ENCODE data around the gene MAPKBP1.
"Not testable (repeated sequence)": the region's sequence is repeated elsewhere in the genome, so short reads cannot be mapped to it uniquely, and the experiment has no call there.

MAPKBP1 gene

GRCh38 chr15:41774062-41774881 is at the start of gene MAPKBP1:
Gene MAPKBP1, plus strand, starts transcription at chr15:41774484. Its CDS starts 792 bp downstream, at chr15:41775276.
- DNase-seq (ENCODE audit: low read depth in 2 of 2), result peak; percentile 96 to 98

- DNase-seq (ENCODE audit: low read depth in 2 of 2), result no peak
These were observed 47.1 kb upstream of the MAPKBP1 start for GRCh38 chr15:41727143-41727542.

GRCh38 chr15:41728061-41728460 is 46.2 kb upstream of the MAPKBP1 start:
- DNase-seq (ENCODE audit: low read depth in 2 of 2), result not testable (repeated sequence)

- DNase-seq (ENCODE audit: low read depth in 2 of 2), result no peak
These were observed 43.7 kb upstream of the MAPKBP1 start for GRCh38 chr15:41730543-41730942.

- no peak for DNase-seq (ENCODE audit: low read depth in 2 of 2)
These were observed 41.8 kb upstream of the MAPKBP1 start for GRCh38 chr15:41732483-41732882.

GRCh38 chr15:41734079-41734478 is 40.2 kb upstream of the MAPKBP1 start:
- no peak for DNase-seq (ENCODE audit: low read depth in 2 of 2)

GRCh38 chr15:41735046-41735445 is 39.2 kb upstream of the MAPKBP1 start:
- no peak for DNase-seq (ENCODE audit: low read depth in 2 of 2)

GRCh38 chr15:41735492-41735891 is 38.8 kb upstream of the MAPKBP1 start:
- not testable (repeated sequence) for DNase-seq (ENCODE audit: low read depth in 2 of 2)

- no peak for DNase-seq (ENCODE audit: low read depth in 2 of 2)
These were observed 27.5 kb upstream of the MAPKBP1 start for GRCh38 chr15:41746802-41747201.

GRCh38 chr15:41756198-41756597 is 18.1 kb upstream of the MAPKBP1 start:
- no peak for DNase-seq (ENCODE audit: low read depth in 2 of 2)

- peak; percentile 30 to 39 for DNase-seq (ENCODE audit: low read depth in 2 of 2)
These were observed 1.5 kb upstream of the MAPKBP1 start for GRCh38 chr15:41772720-41773331.

GRCh38 chr15:41773332-41773728 is 954 bp upstream of the MAPKBP1 start:
- no peak for DNase-seq (ENCODE audit: low read depth in 2 of 2)

- no peak for DNase-seq (ENCODE audit: low read depth in 2 of 2)
These were observed 589 bp upstream of the MAPKBP1 start for GRCh38 chr15:41773729-41774061.

GRCh38 chr15:41774882-41775417 is 666 bp downstream of the MAPKBP1 start:
- no peak for DNase-seq (ENCODE audit: low read depth in 2 of 2)

GRCh38 chr15:41775651-41776050 is 1.4 kb downstream of the MAPKBP1 start:
- DNase-seq (ENCODE audit: low read depth in 2 of 2), result no peak

GRCh38 chr15:41777421-41777973 is 3.2 kb downstream of the MAPKBP1 start:
- DNase-seq (ENCODE audit: low read depth in 2 of 2), result no peak

GRCh38 chr15:41778521-41778920 is 4.2 kb downstream of the MAPKBP1 start:
- no peak for DNase-seq (ENCODE audit: low read depth in 2 of 2)

- no peak for DNase-seq (ENCODE audit: low read depth in 2 of 2)
These were observed 5.4 kb downstream of the MAPKBP1 start for GRCh38 chr15:41779662-41780157.

GRCh38 chr15:41780266-41780665 is 6.0 kb downstream of the MAPKBP1 start:
- no peak for DNase-seq (ENCODE audit: low read depth in 2 of 2)

- DNase-seq (ENCODE audit: low read depth in 2 of 2), result no peak
These were observed 6.4 kb downstream of the MAPKBP1 start for GRCh38 chr15:41780727-41781126.

- no peak for DNase-seq (ENCODE audit: low read depth in 2 of 2)
These were observed 8.3 kb downstream of the MAPKBP1 start for GRCh38 chr15:41782371-41783282.

GRCh38 chr15:41783296-41783695 is 9.0 kb downstream of the MAPKBP1 start:
- no peak for DNase-seq (ENCODE audit: low read depth in 2 of 2)
